GM12878 (cell line): ENCODE results near the gene STAT5B. TPM values are rescaled to one million over a fixed set of nuclear protein-coding genes. Genes with fewer than 3 reads are reported as not detected.

ENCODE experiments used
- ATAC-seq: fragments of 200-7000 bp; cut with Tn5 transposase; 3 replicates; pipeline ENCODE4 v1.9.1; 2020; ENCODE audit warnings: mild to moderate bottlenecking, moderate library complexity
- BruUV-seq: library from RNA; stranded (reverse); fragments of 400-500 nt; replicated peaks from 2 replicates; lab custom pipeline; 2021; lab: Mats Ljungman, UMichigan
- CTCF ChIA-PET: fragments of 300-600 bp; sonication (Branson Sonifier 250); formaldehyde crosslinking; extraction: SDS; loops from one replicate; lab custom pipeline; 2021; ENCODE audit warnings: inconsistent platforms; lab: Yijun Ruan, JAX
- POLR2A ChIA-PET: fragments of 350-600 bp; formaldehyde crosslinking; extraction: SDS; loops from one replicate; lab custom pipeline; 2021; ENCODE audit warnings: inconsistent platforms; lab: Charles Lee
- RAD21 ChIA-PET: fragments of 300-600 bp; sonication (Branson Sonifier 250); formaldehyde crosslinking; loops from one replicate; lab custom pipeline; 2023; ENCODE audit warnings: antibody characterized with exemption; ENCODE audit not compliant: unreplicated experiment; lab: Charles Lee
- SMC1A ChIA-PET: fragments of 300-600 bp; sonication (Branson Sonifier 250); formaldehyde crosslinking; loops from one replicate; lab custom pipeline; 2023; ENCODE audit not compliant: unreplicated experiment, uncharacterized antibody; lab: Charles Lee
- DNase-seq: peaks from one replicate; pipeline ENCODE4 v3.0.0-alpha.2; 2011; ENCODE audit warnings: low read depth, low spot score
- FAIRE-seq: peaks from 3 replicates; lab custom pipeline; 2011; peaks lifted over from hg19 to GRCh38; lab: Jason Lieb, UNC
- H2AFZ ChIP-seq: 2 replicates; pipeline ENCODE4 v1.6.0; 2011; ENCODE audit warnings: low read depth, low read length, control low read depth; ENCODE audit not compliant: control insufficient read depth
- H3K27ac ChIP-seq: 2 replicates; pipeline ENCODE4 v1.5.1; 2011; ENCODE audit warnings: control low read depth; ENCODE audit not compliant: control insufficient read depth, insufficient read depth
- H3K27me3 ChIP-seq, 2 experiments: replicated peaks in 1 of 2; 2 replicates each; pipeline versions ENCODE4 v1.6.0 to v1.6.1; 2011; ENCODE audit warnings: low read length in 1 of 2; ENCODE audit not compliant: control insufficient read depth in 2 of 2, insufficient read depth in 2 of 2
- H3K36me3 ChIP-seq, 2 experiments: 2 replicates each; pipeline ENCODE4 v1.5.1; 2011; ENCODE audit warnings: low read length in 1 of 2; ENCODE audit not compliant: control insufficient read depth in 2 of 2, insufficient read depth in 2 of 2
- H3K4me1 ChIP-seq: 2 replicates; pipeline ENCODE4 v1.6.1; 2011; ENCODE audit warnings: mild to moderate bottlenecking, low read length, moderate library complexity, mixed read lengths; ENCODE audit not compliant: control insufficient read depth, insufficient read depth
- H3K4me2 ChIP-seq: 2 replicates; pipeline ENCODE4 v1.6.0; 2011; ENCODE audit warnings: control low read depth; ENCODE audit not compliant: control insufficient read depth, insufficient read depth
- H3K4me3 ChIP-seq: fragments of 200-600 bp; sonication (generic); 2 replicates; pipeline ENCODE4 v1.5.1; 2016
- H3K79me2 ChIP-seq: 2 replicates; pipeline ENCODE4 v1.6.0; 2011; ENCODE audit warnings: low read length; ENCODE audit not compliant: control insufficient read depth, insufficient read depth
- H3K9ac ChIP-seq: 2 replicates; pipeline ENCODE4 v1.8.0; 2011; ENCODE audit warnings: low read length, control low read depth, mixed read lengths; ENCODE audit not compliant: control insufficient read depth, insufficient read depth
- H3K9me3 ChIP-seq: replicated peaks from 3 replicates; pipeline ENCODE4 v1.5.1; 2011; ENCODE audit warnings: mild to moderate bottlenecking, low read length; ENCODE audit not compliant: control insufficient read depth, insufficient read depth
- H4K20me1 ChIP-seq: 2 replicates; pipeline ENCODE4 v1.6.0; 2011; ENCODE audit not compliant: control insufficient read depth, insufficient read depth
- CREM ChIP-seq: IDR thresholded peaks from 2 replicates; pipeline ENCODE4 v1.6.1; 2014; ENCODE audit warnings: antibody characterized with exemption, low read depth
- HCFC1 ChIP-seq: fragments of 150-350 bp; IDR thresholded peaks from 2 replicates; pipeline ENCODE4 v1.6.1; 2014; ENCODE audit warnings: low read length
- NBN ChIP-seq: fragments of 450-650 bp; IDR thresholded peaks from 2 replicates; pipeline ENCODE4 v1.6.1; 2016
- POLR2AphosphoS5 ChIP-seq: IDR thresholded peaks from 2 replicates; pipeline ENCODE4 v1.6.1; 2011; ENCODE audit warnings: mild to moderate bottlenecking, low read length, inconsistent platforms
- RB1 ChIP-seq: fragments of 450-650 bp; formaldehyde crosslinking; IDR thresholded peaks from 2 replicates; pipeline ENCODE4 v1.6.1; 2017; ENCODE audit warnings: mild to moderate bottlenecking, borderline replicate concordance
- SMAD1 ChIP-seq: fragments of 450-650 bp; IDR thresholded peaks from 2 replicates; pipeline ENCODE4 v1.6.1; 2018; ENCODE audit warnings: mild to moderate bottlenecking, low read depth; ENCODE audit not compliant: partially characterized antibody
- STAT1 ChIP-seq: fragments of 450-650 bp; conservative IDR thresholded peaks from 2 replicates; pipeline ENCODE4 v1.6.1; 2014; ENCODE audit warnings: antibody characterized with exemption, mild to moderate bottlenecking
- WGBS: methylation state at CpG from one replicate; pipeline ENCODE4 v1.1.6; 2016; ENCODE audit warnings: low lambda C conversion rate; ENCODE audit not compliant: insufficient replicate concordance, insufficient coverage; ENCODE audit errors: missing lambda C conversion rate; 5-methylcytosine and 5-hydroxymethylcytosine counted together
- in situ Hi-C: fragments of 300-500 bp; cut with MboI; formaldehyde crosslinking; loops from 9 replicates; pipeline ENCODE4 v1.14.3; 2018; ENCODE audit warnings: mixed read lengths
- intact Hi-C: fragments of 100-400 bp; cut with micrococcal nuclease; formaldehyde crosslinking; loops from one replicate; pipeline ENCODE4 v1.14.2; 2022; ENCODE audit not compliant: unreplicated experiment
- polyA plus RNA-seq, 11 experiments: library from polyadenylated mRNA; depleted of rRNA in 4 of 11; unstranded in 6 of 11; stranded (reverse) in 5 of 11; fragments of >200 nt; fragmentation: Nextera tagmentation in 4 of 11; fragmentation: Illumina TruSeq in 1 of 11; extraction: Ambion mirVana in 4 of 11; extraction: Trizol in 1 of 11; gene quantifications; 1 replicate in 1 of 11; 2 replicates in 10 of 11; pipeline versions ENCODE4 v1.2.1 to v1.2.3, GENCODE V29; 2011 to 2016; ENCODE audit warnings: inconsistent platforms in 2 of 11, missing spikeins in 2 of 11, low read depth in 1 of 11
- total RNA-seq, 4 experiments: library from RNA; depleted of rRNA in 3 of 4; stranded (reverse); fragments of >200 nt in 3 of 4; fragmentation: Illumina TruSeq in 1 of 4; extraction: Trizol in 1 of 4; gene quantifications; 2 replicates each; pipeline versions ENCODE4 v1.2.1 to v1.2.3, GENCODE V29; 2013 to 2021
- TF ChIP-seq, protein P1 (sequence below): fragments of 450-650 bp; IDR thresholded peaks from 2 replicates; pipeline ENCODE4 v1.6.1; 2017; ENCODE audit warnings: mild to moderate bottlenecking, low read depth, inconsistent platforms; ENCODE audit not compliant: poor library complexity, severe bottlenecking
- TF ChIP-seq, protein P2 (sequence below): fragments of 450-650 bp; IDR thresholded peaks from 2 replicates; pipeline ENCODE4 v1.6.1; 2016; ENCODE audit warnings: mild to moderate bottlenecking
- TF ChIP-seq, protein P3 (sequence below): IDR thresholded peaks from 2 replicates; pipeline ENCODE4 v1.6.1; 2012; ENCODE audit warnings: low read depth, low read length, improper control_type of control experiment
- TF ChIP-seq, protein P4 (sequence below): IDR thresholded peaks from 2 replicates; pipeline ENCODE4 v1.6.1; 2012; ENCODE audit warnings: low read depth, low read length, improper control_type of control experiment

Gene STAT5B
- total and polyA plus RNA-seq, 10 of the 15 experiments (the other 5 are each of a cell fraction or from before 2014, with no cell fraction given): 11.0 to 69.6 (median 46.7) TPM

DNA sequence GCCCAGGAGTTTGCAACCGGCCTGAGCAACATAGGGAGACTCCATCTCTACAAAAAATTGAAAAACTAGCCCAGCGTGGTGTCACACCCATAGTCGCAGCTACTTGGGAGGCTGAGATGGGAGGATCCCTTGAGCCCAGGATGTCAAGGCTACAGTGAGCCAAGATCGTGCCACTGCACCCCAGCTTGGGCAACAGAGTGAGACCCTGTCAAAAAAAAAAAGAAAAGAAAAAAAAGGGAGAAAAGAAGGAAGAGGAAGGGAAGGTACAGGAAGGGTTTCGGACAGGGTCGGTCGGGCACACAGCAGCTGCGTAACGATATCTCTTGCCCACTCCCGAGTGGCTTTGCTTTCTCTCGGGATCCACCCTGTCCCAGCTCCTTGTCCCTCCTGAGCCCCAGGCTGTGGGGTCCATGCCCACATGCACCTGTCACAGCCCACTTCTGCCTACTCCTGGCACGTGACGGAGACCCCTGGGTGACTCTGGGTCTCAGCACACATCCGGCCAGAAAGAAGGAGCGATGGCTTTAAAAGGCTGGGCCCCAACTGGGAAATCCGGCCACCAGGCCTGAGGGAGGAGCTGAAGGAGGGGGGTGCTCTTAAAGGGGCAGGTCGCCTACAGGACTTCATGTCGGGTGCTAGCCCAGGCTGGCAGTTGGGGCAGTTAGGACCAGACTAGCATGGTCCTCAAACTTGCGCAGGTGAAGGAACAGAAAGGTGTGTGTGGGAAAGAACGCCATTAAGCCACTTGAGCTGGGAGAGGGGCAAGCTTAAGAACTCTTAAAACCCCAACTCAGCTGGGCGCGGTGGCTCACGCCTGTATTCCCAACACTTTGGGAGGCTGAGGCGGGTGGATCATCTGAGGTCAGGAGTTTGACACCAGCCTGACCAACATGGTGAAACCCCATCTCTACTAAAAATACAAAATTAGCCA, 82.0 kb downstream of the STAT5B start, which contains the start of gene GHDC:
GHDC (minus strand) TSS at position 526 of the 931 bp plus-strand sequence. CDS start 913 bp downstream, outside the sequence.
- peak; percentile 53 for DNase-seq
- Histone ChIP-seq H2AFZ (peak within 1 kb of the TSS; percentile 99), H3K27me3 (no peaks in the 10 kb centered on the region), H3K36me3 (no peaks in the 10 kb centered on the region), H3K4me1 (0 out of 2 replicates have a peak, but pooled peaks cover 3% of the 10 kb centered on the region), H3K4me2 (peak within 1 kb of the TSS; percentile 60), H3K79me2 (peaks cover 4% of the 10 kb centered on the region), H3K4me3 (peak within 1 kb of the TSS; percentile 92), H3K9ac (peak within 1 kb of the TSS; percentile 91), H4K20me1 (no peaks in the 10 kb centered on the region), H3K9me3 (no peaks in the 10 kb centered on the region), H3K27ac (peak within 1 kb of the TSS; percentile 95)
- peak; percentile 99 for ATAC-seq
- ChIA-PET POLR2A (interaction anchor here (0.5 to 1.4 kb wide), 11 partner anchors 11 to 814 kb away, joined by 3 to 6 read pairs (median 4); partner anchors contain the start of genes KCNH4 and NAGLU), RAD21 (interaction anchor here (0.8 to 2.0 kb wide), 9 partner anchors 10 to 329 kb away, joined by 3 to 16 read pairs (median 4); partner anchors contain the start of genes HCRT, KCNH4 and KLHL11), CTCF (interaction anchor here (0.8 to 3.4 kb wide), 21 partner anchors 10 to 804 kb away, joined by 3 to 23 read pairs (median 4); partner anchors contain the start of genes DHX58, HCRT, KCNH4 and NKIRAS2), SMC1A (interaction anchor here (0.5 to 2.0 kb wide), 10 partner anchors 9 to 229 kb away, joined by 3 to 13 read pairs (median 4); partner anchors contain the start of genes DNAJC7, HCRT and KCNH4)
- 18% methylated on average over 24 of the region's 24 CpGs for WGBS
- BruUV-seq: TSS peak; percentile 74
- peak; percentile 76 for FAIRE-seq
- in situ Hi-C loops: no loop called here
- intact Hi-C loops: no loop called here
- peak; percentile 68 for TF ChIP-seq RB1
- no peak for TF ChIP-seq STAT1
- TF ChIP-seq SMAD1: no peak
- TF ChIP-seq, protein P1, sequence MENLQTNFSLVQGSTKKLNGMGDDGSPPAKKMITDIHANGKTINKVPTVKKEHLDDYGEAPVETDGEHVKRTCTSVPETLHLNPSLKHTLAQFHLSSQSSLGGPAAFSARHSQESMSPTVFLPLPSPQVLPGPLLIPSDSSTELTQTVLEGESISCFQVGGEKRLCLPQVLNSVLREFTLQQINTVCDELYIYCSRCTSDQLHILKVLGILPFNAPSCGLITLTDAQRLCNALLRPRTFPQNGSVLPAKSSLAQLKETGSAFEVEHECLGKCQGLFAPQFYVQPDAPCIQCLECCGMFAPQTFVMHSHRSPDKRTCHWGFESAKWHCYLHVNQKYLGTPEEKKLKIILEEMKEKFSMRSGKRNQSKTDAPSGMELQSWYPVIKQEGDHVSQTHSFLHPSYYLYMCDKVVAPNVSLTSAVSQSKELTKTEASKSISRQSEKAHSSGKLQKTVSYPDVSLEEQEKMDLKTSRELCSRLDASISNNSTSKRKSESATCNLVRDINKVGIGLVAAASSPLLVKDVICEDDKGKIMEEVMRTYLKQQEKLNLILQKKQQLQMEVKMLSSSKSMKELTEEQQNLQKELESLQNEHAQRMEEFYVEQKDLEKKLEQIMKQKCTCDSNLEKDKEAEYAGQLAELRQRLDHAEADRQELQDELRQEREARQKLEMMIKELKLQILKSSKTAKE: peak; percentile 33
- peak; percentile 77 for TF ChIP-seq POLR2AphosphoS5
- TF ChIP-seq NBN: peak; percentile 80; the same call in 1 of the 2 replicates
- TF ChIP-seq, protein P2, sequence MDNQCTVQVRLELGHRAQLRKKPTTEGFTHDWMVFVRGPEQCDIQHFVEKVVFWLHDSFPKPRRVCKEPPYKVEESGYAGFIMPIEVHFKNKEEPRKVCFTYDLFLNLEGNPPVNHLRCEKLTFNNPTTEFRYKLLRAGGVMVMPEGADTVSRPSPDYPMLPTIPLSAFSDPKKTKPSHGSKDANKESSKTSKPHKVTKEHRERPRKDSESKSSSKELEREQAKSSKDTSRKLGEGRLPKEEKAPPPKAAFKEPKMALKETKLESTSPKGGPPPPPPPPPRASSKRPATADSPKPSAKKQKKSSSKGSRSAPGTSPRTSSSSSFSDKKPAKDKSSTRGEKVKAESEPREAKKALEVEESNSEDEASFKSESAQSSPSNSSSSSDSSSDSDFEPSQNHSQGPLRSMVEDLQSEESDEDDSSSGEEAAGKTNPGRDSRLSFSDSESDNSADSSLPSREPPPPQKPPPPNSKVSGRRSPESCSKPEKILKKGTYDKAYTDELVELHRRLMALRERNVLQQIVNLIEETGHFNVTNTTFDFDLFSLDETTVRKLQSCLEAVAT: peak; percentile 88; the same call in 1 of the 2 replicates
- TF ChIP-seq HCFC1: peak; percentile 51; the same call in 1 of the 2 replicates
- TF ChIP-seq CREM: no peak
- TF ChIP-seq, protein P3, sequence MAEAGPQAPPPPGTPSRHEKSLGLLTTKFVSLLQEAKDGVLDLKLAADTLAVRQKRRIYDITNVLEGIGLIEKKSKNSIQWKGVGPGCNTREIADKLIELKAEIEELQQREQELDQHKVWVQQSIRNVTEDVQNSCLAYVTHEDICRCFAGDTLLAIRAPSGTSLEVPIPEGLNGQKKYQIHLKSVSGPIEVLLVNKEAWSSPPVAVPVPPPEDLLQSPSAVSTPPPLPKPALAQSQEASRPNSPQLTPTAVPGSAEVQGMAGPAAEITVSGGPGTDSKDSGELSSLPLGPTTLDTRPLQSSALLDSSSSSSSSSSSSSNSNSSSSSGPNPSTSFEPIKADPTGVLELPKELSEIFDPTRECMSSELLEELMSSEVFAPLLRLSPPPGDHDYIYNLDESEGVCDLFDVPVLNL: no peak
- TF ChIP-seq, protein P4, sequence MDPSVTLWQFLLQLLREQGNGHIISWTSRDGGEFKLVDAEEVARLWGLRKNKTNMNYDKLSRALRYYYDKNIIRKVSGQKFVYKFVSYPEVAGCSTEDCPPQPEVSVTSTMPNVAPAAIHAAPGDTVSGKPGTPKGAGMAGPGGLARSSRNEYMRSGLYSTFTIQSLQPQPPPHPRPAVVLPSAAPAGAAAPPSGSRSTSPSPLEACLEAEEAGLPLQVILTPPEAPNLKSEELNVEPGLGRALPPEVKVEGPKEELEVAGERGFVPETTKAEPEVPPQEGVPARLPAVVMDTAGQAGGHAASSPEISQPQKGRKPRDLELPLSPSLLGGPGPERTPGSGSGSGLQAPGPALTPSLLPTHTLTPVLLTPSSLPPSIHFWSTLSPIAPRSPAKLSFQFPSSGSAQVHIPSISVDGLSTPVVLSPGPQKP: peak; percentile 62; the same call in 1 of the 2 replicates
